Stomach (tissue), 9 donors: ENCODE data around the gene TALDO1. TPM values are rescaled to one million over a fixed set of nuclear protein-coding genes. Genes with fewer than 3 reads are reported as not detected.

Source experiments
- DNase-seq, 2 donors: peaks; one replicate each; pipeline versions ENCODE4 v3.0.0 to v3.0.0-alpha.2; 2013 to 2019
- H3K27ac ChIP-seq, 5 donors: fragments of 200-600 bp in 4 of 5; sonication (generic) in 4 of 5; one replicate each; pipeline ENCODE4 v1.5.1; 2013 to 2019; ENCODE audit warnings: mild to moderate bottlenecking in 1 of 5, moderate library complexity in 1 of 5
- H3K27me3 ChIP-seq, 3 donors: fragments of 200-600 bp; sonication (generic); one replicate each; pipeline ENCODE4 v1.5.1; 2017 to 2019; ENCODE audit warnings: mixed run types in 1 of 3
- H3K36me3 ChIP-seq, 4 donors: fragments of 200-600 bp; sonication (generic); 1 replicate in 3 of 4; 2 replicates in 1 of 4; pipeline ENCODE4 v1.5.1; 2016 to 2019
- H3K4me1 ChIP-seq, 4 donors: fragments of 200-600 bp; sonication (generic); one replicate each; pipeline ENCODE4 v1.5.1; 2016 to 2019
- H3K4me3 ChIP-seq, 4 donors: fragments of 200-600 bp; sonication (generic) in 3 of 4; one replicate each; pipeline ENCODE4 v1.5.1; 2016 to 2019; ENCODE audit warnings: mild to moderate bottlenecking in 1 of 4
- H3K9me3 ChIP-seq, 4 donors: fragments of 200-600 bp; sonication (generic); one replicate each; pipeline ENCODE4 v1.5.1; 2016 to 2019
- CTCF ChIP-seq, 7 experiments: fragments of 450-650 bp in 4 of 7; fragments of 200-600 bp in 3 of 7; sonication (generic) in 3 of 7; IDR thresholded peaks; one replicate each; pipeline ENCODE4 v1.5.1; 2016 to 2019; ENCODE audit warnings: antibody characterized with exemption in 7 of 7, control low read depth in 2 of 7, mild to moderate bottlenecking in 1 of 7
- EP300 ChIP-seq: sonication (generic); formaldehyde crosslinking; IDR thresholded peaks from one replicate; pipeline ENCODE4 v1.6.1; 2017; ENCODE audit warnings: antibody characterized with exemption
- POLR2A ChIP-seq, 4 donors: fragments of 450-650 bp; IDR thresholded peaks; one replicate each; pipeline ENCODE4 v1.6.1; 2016; ENCODE audit warnings: antibody characterized with exemption in 4 of 4, control low read depth in 2 of 4, mild to moderate bottlenecking in 1 of 4, moderate library complexity in 1 of 4
- POLR2AphosphoS5 ChIP-seq, 3 donors: sonication (generic); formaldehyde crosslinking; IDR thresholded peaks; one replicate each; pipeline ENCODE4 v1.6.1; 2016; ENCODE audit warnings: antibody characterized with exemption in 3 of 3
- WGBS, 5 donors: extraction: QIAGEN DNeasy Blood & Tissue Kit in 3 of 5; methylation state at CpG; one replicate each; pipeline versions ENCODE4 v1.1.5 to v1.1.7; 2013 to 2018; 5-methylcytosine and 5-hydroxymethylcytosine counted together
- intact Hi-C: fragments of 100-400 bp; cut with DNase I; formaldehyde crosslinking; loops from one replicate; pipeline ENCODE4 v1.15.1; 2023; ENCODE audit warnings: low total_unique reads
- polyA plus RNA-seq, 3 donors: library from polyadenylated mRNA; stranded (reverse); fragments of 200-250 nt; gene quantifications; one replicate each; pipeline ENCODE4 v1.2.3, GENCODE V29; 2013
- total RNA-seq, 5 donors: library from RNA; depleted of rRNA; stranded (reverse); fragments of >200 nt; gene quantifications; one replicate each; pipeline versions ENCODE4 v1.1.0 to v1.2.3, GENCODE V29; 2014 to 2016
- donor health status: healthy with polysubstance abuse.
- donor health status: Bipolar disorder and iron deficiency.
- donor health status: healthy.

The TALDO1 gene
- total and polyA plus RNA-seq, 8 donors: 85.9 to 258 (median 180) TPM

DNA sequence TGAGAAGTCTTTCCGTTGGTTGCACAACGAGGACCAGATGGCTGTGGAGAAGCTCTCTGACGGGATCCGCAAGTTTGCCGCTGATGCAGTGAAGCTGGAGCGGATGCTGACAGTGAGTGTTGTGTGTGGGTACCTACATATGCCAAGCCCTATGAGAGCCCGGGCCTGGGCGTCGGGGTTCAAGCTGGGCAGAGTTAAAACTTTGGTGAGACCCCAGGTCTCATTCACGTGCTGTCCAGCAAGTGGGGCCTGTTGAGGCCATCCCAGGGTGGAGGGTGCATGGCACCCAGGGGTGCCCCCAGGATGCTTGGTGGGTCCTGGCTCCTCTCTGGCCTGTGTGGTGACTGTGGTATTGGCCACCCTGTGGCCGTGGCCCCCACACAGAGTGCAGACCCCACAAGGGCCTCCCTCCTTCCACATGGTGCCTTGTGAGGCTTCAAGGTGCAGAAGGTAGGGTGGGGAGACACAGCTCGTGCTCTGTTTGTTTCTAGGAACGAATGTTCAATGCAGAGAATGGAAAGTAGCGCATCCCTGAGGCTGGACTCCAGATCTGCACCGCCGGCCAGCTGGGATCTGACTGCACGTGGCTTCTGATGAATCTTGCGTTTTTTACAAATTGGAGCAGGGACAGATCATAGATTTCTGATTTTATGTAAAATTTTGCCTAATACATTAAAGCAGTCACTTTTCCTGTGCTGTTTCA, 17.2 kb downstream of the TALDO1 start:
- WGBS, 5 donors: 79 to 86% (median 85%) methylated on average over 17 to 18 of the region's 18 CpGs
- Histone ChIP-seq H3K4me3 (no peak overlapping the region), H3K27ac (no peak overlapping the region), H3K9me3 (no peaks in the 10 kb centered on the region), H3K36me3 (peaks cover 51 to 99% (median 87%) of the 10 kb centered on the region in 4 donors), H3K27me3 (no peaks in the 10 kb centered on the region), H3K4me1 (peaks cover 5 to 28% (median 17%) of the 10 kb centered on the region in 4 donors)
- no peak for TF ChIP-seq POLR2AphosphoS5 (IDR thresholded peaks at IDR 0.05)
- no peak for TF ChIP-seq CTCF (IDR thresholded peaks at IDR 0.05)
- TF ChIP-seq POLR2A (IDR thresholded peaks at IDR 0.05): no peak
- TF ChIP-seq EP300: no peak
- intact Hi-C loops: no loop called here
- no peak for DNase-seq

GRCh38 chr11:765025-765801, 17.9 kb downstream of the TALDO1 start:
- intact Hi-C loops: no loop called here
- Histone ChIP-seq H3K9me3 (no peaks in the 10 kb centered on the region), H3K36me3 (peaks cover 46 to 99% (median 86%) of the 10 kb centered on the region in 4 donors), H3K4me1 (peaks cover 5 to 28% (median 17%) of the 10 kb centered on the region in 4 donors), H3K27me3 (no peaks in the 10 kb centered on the region), H3K27ac (peak overlapping the region in 1 of 5 donors; percentile 17), H3K4me3 (no peak overlapping the region)
- TF ChIP-seq POLR2A (IDR thresholded peaks at IDR 0.05): no peak
- TF ChIP-seq CTCF (IDR thresholded peaks at IDR 0.05): peak in 5 of 7 experiments; percentile 38 to 69 (median 56)
- WGBS, 5 donors: 65 to 79% (median 68%) methylated on average over 16 to 19 of the region's 19 CpGs
- peak; percentile 63 to 82 for DNase-seq

- WGBS, 5 donors: 87 to 96% (median 95%) methylated on average over 7 to 8 of the region's 8 CpGs
- Histone ChIP-seq H3K4me1 (peaks cover 5 to 28% (median 17%) of the 10 kb centered on the region in 4 donors), H3K9me3 (no peaks in the 10 kb centered on the region), H3K36me3 (peaks cover 46 to 99% (median 86%) of the 10 kb centered on the region in 4 donors), H3K4me3 (no peak overlapping the region), H3K27me3 (no peaks in the 10 kb centered on the region), H3K27ac (peak overlapping the region in 1 of 5 donors; percentile 17)
- intact Hi-C loops: no loop called here
- DNase-seq: no peak
- TF ChIP-seq EP300: no peak
- TF ChIP-seq POLR2AphosphoS5 (IDR thresholded peaks at IDR 0.05): no peak
- TF ChIP-seq CTCF (IDR thresholded peaks at IDR 0.05): no peak
- no peak for TF ChIP-seq POLR2A (IDR thresholded peaks at IDR 0.05)
Observed at GRCh38 chr11:765802-766091, 18.5 kb downstream of the TALDO1 start.

- no peak for DNase-seq
Observed at GRCh38 chr11:766106-766935, 19.1 kb downstream of the TALDO1 start.

More at GRCh38 chr11:766106-766935, 19.1 kb downstream of the TALDO1 start:
- H3K4me1 ChIP-seq: peaks cover 5 to 28% (median 17%) of the 10 kb centered on the region in 4 donors
- H3K27me3 ChIP-seq: no peaks in the 10 kb centered on the region
- TF ChIP-seq CTCF (IDR thresholded peaks at IDR 0.05) (no peak), EP300 (no peak), POLR2A (IDR thresholded peaks at IDR 0.05) (no peak), POLR2AphosphoS5 (IDR thresholded peaks at IDR 0.05) (no peak)
- H3K27ac ChIP-seq: no peak overlapping the region
- intact Hi-C loops: no loop called here
- 66 to 75% (median 72%) methylated on average over 11 of the region's 11 CpGs for WGBS, 5 donors
- no peak overlapping the region for H3K4me3 ChIP-seq
- peaks cover 46 to 99% (median 86%) of the 10 kb centered on the region in 4 donors for H3K36me3 ChIP-seq
- no peaks in the 10 kb centered on the region for H3K9me3 ChIP-seq
